K562 (cell line): ENCODE measurements around the gene ARF1. TPM values are rescaled to one million over a fixed set of nuclear protein-coding genes. Genes with fewer than 3 reads are reported as not detected.

Source experiments
- ATAC-seq: fragments of 200-7000 bp; cut with Tn5 transposase; 3 replicates; pipeline ENCODE4 v1.9.1; 2020; ENCODE audit warnings: moderate library complexity
- BruUV-seq: library from RNA; stranded (reverse); fragments of 400-500 nt; replicated peaks from 2 replicates; lab custom pipeline; 2021; lab: Mats Ljungman, UMichigan
- CTCF ChIA-PET: fragments of 300-600 bp; formaldehyde crosslinking; extraction: SDS; loops from one replicate; lab custom pipeline; 2021; ENCODE audit warnings: low intra/inter-chr PET ratio; lab: Yijun Ruan, JAX
- POLR2A ChIA-PET: fragments of 300-600, 350-650 bp; sonication (Branson Sonifier 250); formaldehyde crosslinking; extraction: SDS; loops from one replicate; lab custom pipeline; 2021; ENCODE audit warnings: antibody characterized with exemption, inconsistent platforms; lab: Yijun Ruan, JAX
- DNase-seq, 4 experiments: peaks; one replicate each; pipeline versions ENCODE4 v3.0.0 to v3.0.0-alpha.2; 2011 to 2018; ENCODE audit warnings: low spot score in 3 of 4, mixed read lengths in 3 of 4; ENCODE audit errors: extremely low read depth in 1 of 4
- FAIRE-seq: peaks from 2 replicates; lab custom pipeline; 2011; peaks lifted over from hg19 to GRCh38; lab: Jason Lieb, UNC
- H2AFZ ChIP-seq: 2 replicates; pipeline ENCODE4 v1.6.0; 2011; ENCODE audit warnings: low read depth, low read length, control low read depth, inconsistent platforms
- H3K27ac ChIP-seq: fragments of 200-600 bp; 3 replicates; pipeline ENCODE4 v1.8.0; 2011; ENCODE audit warnings: low read depth, mild to moderate bottlenecking, control low read depth, inconsistent platforms, low read length, moderate library complexity, mixed read lengths; ENCODE audit errors: extremely low read depth
- H3K27me3 ChIP-seq, 2 experiments: fragments of 300-600 bp in 1 of 2; 2 replicates in 1 of 2; 3 replicates in 1 of 2; pipeline versions ENCODE4 v1.6.0 to v1.8.0; 2011; ENCODE audit warnings: inconsistent platforms in 2 of 2, low read length in 2 of 2, mild to moderate bottlenecking in 1 of 2, mixed read lengths in 1 of 2, moderate library complexity in 1 of 2; ENCODE audit not compliant: control insufficient read depth in 2 of 2, insufficient read depth in 2 of 2
- H3K36me3 ChIP-seq: fragments of 300-600 bp; 3 replicates; pipeline ENCODE4 v1.8.0; 2011; ENCODE audit warnings: mild to moderate bottlenecking, low read length, inconsistent platforms; ENCODE audit not compliant: control insufficient read depth, insufficient read depth
- H3K4me1 ChIP-seq, 2 experiments: fragments of 200-600 bp in 1 of 2; replicated peaks in 1 of 2; 2 replicates in 1 of 2; 3 replicates in 1 of 2; pipeline versions ENCODE4 v1.5.1 to v1.8.0; 2011; ENCODE audit warnings: inconsistent platforms in 2 of 2, low read length in 2 of 2, mild to moderate bottlenecking in 1 of 2, mixed read lengths in 1 of 2, moderate library complexity in 1 of 2; ENCODE audit not compliant: control insufficient read depth in 2 of 2, insufficient read depth in 2 of 2
- H3K4me2 ChIP-seq: 2 replicates; pipeline ENCODE4 v1.6.1; 2011; ENCODE audit warnings: low read length, control low read depth, inconsistent platforms, mixed read lengths; ENCODE audit not compliant: insufficient read depth
- H3K4me3 ChIP-seq: fragments of 200-600 bp; sonication (generic), shearing (Covaris generic); 2 replicates; pipeline ENCODE4 v1.5.1; 2016; ENCODE audit warnings: control low read depth, inconsistent platforms
- H3K79me2 ChIP-seq: fragments of 200-600 bp; 3 replicates; pipeline ENCODE4 v1.8.0; 2011; ENCODE audit warnings: low read length, inconsistent platforms; ENCODE audit not compliant: control insufficient read depth, insufficient read depth
- H3K9ac ChIP-seq, 2 experiments: 2 replicates each; pipeline versions ENCODE4 v1.6.0 to v1.6.1; 2011; ENCODE audit warnings: low read depth in 2 of 2, low read length in 2 of 2, control low read depth in 1 of 2, inconsistent platforms in 1 of 2, mild to moderate bottlenecking in 1 of 2, mixed read lengths in 1 of 2; ENCODE audit not compliant: insufficient read depth in 1 of 2
- H3K9me1 ChIP-seq: one replicate; pipeline ENCODE4 v1.6.0; 2011; ENCODE audit warnings: inconsistent platforms, mild to moderate bottlenecking, low read length, moderate library complexity; ENCODE audit not compliant: control insufficient read depth, insufficient read depth
- H3K9me3 ChIP-seq: replicated peaks from 2 replicates; pipeline ENCODE4 v1.5.1; 2011; ENCODE audit warnings: low read depth, low read length, inconsistent platforms; ENCODE audit not compliant: control insufficient read depth, insufficient read depth
- H4K20me1 ChIP-seq: replicated peaks from 2 replicates; pipeline ENCODE4 v1.6.1; 2011; ENCODE audit warnings: low read length, inconsistent platforms, mixed read lengths; ENCODE audit not compliant: control insufficient read depth, insufficient read depth
- BCOR ChIP-seq: fragments of 450-650 bp; IDR thresholded peaks from 2 replicates; pipeline ENCODE4 v1.6.1; 2016
- CTBP1 ChIP-seq: fragments of 450-650 bp; IDR thresholded peaks from 2 replicates; pipeline ENCODE4 v1.6.1; 2016; ENCODE audit warnings: borderline replicate concordance
- DIDO1 ChIP-seq: fragments of 450-650 bp; IDR thresholded peaks from 2 replicates; pipeline ENCODE4 v1.6.1; 2016; ENCODE audit warnings: low read depth, missing biosample characterization, missing genetic modification characterization
- EHMT2 ChIP-seq: fragments of 450-650 bp; IDR thresholded peaks from 2 replicates; pipeline ENCODE4 v1.6.1; 2018; ENCODE audit warnings: antibody characterized with exemption
- HDAC1 ChIP-seq, 2 experiments: fragments of 450-650 bp; IDR thresholded peaks; 2 replicates each; pipeline ENCODE4 v1.6.1; 2016 to 2017; ENCODE audit warnings: inconsistent platforms in 1 of 2, mild to moderate bottlenecking in 1 of 2, moderate library complexity in 1 of 2
- KDM1A ChIP-seq, 2 experiments: fragments of 450-650 bp; IDR thresholded peaks; 2 replicates each; pipeline ENCODE4 v1.6.1; 2016; ENCODE audit warnings: mild to moderate bottlenecking in 2 of 2
- MEIS2 ChIP-seq: fragments of 450-650 bp; IDR thresholded peaks from 2 replicates; pipeline ENCODE4 v1.6.1; 2014; ENCODE audit warnings: mild to moderate bottlenecking; ENCODE audit not compliant: partially characterized antibody
- PKNOX1 ChIP-seq: fragments of 450-650 bp; IDR thresholded peaks from 2 replicates; pipeline ENCODE4 v1.6.1; 2016
- RERE ChIP-seq: sonication (generic); formaldehyde crosslinking; IDR thresholded peaks from 2 replicates; pipeline ENCODE4 v1.8.0; 2023; ENCODE audit warnings: missing genetic modification reagents, mild to moderate bottlenecking, borderline replicate concordance
- ZKSCAN3 ChIP-seq: fragments of 250-450 bp; sonication (Bioruptor Pico); IDR thresholded peaks from 2 replicates; pipeline ENCODE4 v1.4.0; 2020
- ZNF184 ChIP-seq: sonication (generic); formaldehyde crosslinking; IDR thresholded peaks from 2 replicates; pipeline ENCODE4 v1.5.0; 2020; ENCODE audit warnings: missing genetic modification reagents
- ZNF785 ChIP-seq: fragments of 250-450 bp; sonication (Bioruptor Pico); IDR thresholded peaks from 2 replicates; pipeline ENCODE4 v1.4.0; 2020; ENCODE audit warnings: mild to moderate bottlenecking
- in situ Hi-C: fragments of 300-500 bp; cut with MboI; formaldehyde crosslinking; loops from 4 replicates; pipeline ENCODE4 v1.15.0; 2018; ENCODE audit warnings: inconsistent platforms, mixed read lengths
- intact Hi-C: fragments of 100-400 bp; cut with micrococcal nuclease; formaldehyde crosslinking; loops from 2 replicates; pipeline ENCODE4 v1.14.2; 2022
- polyA plus RNA-seq, 8 experiments: library from polyadenylated mRNA; depleted of rRNA in 4 of 8; stranded (reverse) in 5 of 8; unstranded in 3 of 8; fragments of >200 nt; fragmentation: Nextera tagmentation in 2 of 8; fragmentation: Illumina TruSeq in 1 of 8; extraction: Ambion mirVana in 2 of 8; extraction: Trizol in 1 of 8; gene quantifications; 2 replicates each; pipeline versions ENCODE4 v1.2.1 to v1.2.3, GENCODE V29; 2011 to 2014; ENCODE audit warnings: inconsistent platforms in 1 of 8, missing spikeins in 1 of 8
- total RNA-seq, 7 experiments: library from RNA; depleted of rRNA in 6 of 7; stranded (reverse); fragments of >200 nt in 6 of 7; fragmentation: Illumina TruSeq in 2 of 7; extraction: Trizol in 2 of 7; gene quantifications; 2 replicates each; pipeline versions ENCODE4 v1.2.1 to v1.2.3, GENCODE V29; 2011 to 2021; ENCODE audit warnings: low replicate concordance in 1 of 7
- TF ChIP-seq, protein P1 (sequence below): fragments of 450-650 bp; IDR thresholded peaks from 2 replicates; pipeline ENCODE4 v1.6.1; 2014; ENCODE audit warnings: low read depth, mild to moderate bottlenecking, moderate library complexity, borderline replicate concordance

The ARF1 gene
- total and polyA plus RNA-seq, 9 of the 15 experiments (the other 6 are each of a cell fraction or from before 2014, with no cell fraction given), result 69.8 to 593 (median 325) TPM

DNA sequence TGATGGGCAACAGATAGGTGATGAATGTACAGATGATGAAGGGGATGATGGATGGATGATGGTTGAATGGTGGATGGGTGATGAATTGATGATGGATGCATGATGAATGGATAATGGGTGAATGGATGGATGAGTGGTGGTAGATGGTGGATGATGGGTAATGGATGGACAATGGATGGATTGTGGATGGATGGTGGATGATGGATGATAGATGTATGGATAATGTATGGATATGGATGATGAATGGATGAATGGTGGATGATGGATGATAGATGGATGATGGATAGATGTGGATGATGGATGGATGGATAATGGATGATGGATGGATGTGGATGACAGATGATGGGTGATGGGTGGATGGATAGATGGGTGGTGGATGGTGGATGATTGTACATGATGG lies 40.0 kb upstream of the ARF1 start:
- POLR2A ChIA-PET, result no interaction called here
- DNase-seq (no peak), FAIRE-seq (no peak), ATAC-seq (no peak)
- H3K4me1 ChIP-seq, result peaks cover 0 to 12% of the 10 kb centered on the region in 2 experiments; a peak in 2 of 5 replicates
- H3K4me2 ChIP-seq, result no peak overlapping the region
- H3K36me3 ChIP-seq, result no peaks in the 10 kb centered on the region
- H3K4me3 ChIP-seq, result no peak overlapping the region
- H3K9me3 ChIP-seq, result no peaks in the 10 kb centered on the region
- peaks cover 4% of the 10 kb centered on the region for H3K9me1 ChIP-seq
- no peak overlapping the region for H3K27ac ChIP-seq
- H3K9ac ChIP-seq, result no peak overlapping the region
- H2AFZ ChIP-seq, result no peak overlapping the region
- no peaks in the 10 kb centered on the region for H3K79me2 ChIP-seq
- no TSS peak for BruUV-seq
- intact Hi-C loops, result no loop called here
- peaks cover 25 to 73% of the 10 kb centered on the region in 2 experiments for H3K27me3 ChIP-seq
- in situ Hi-C loops, result no loop called here
- peaks cover 7% of the 10 kb centered on the region; the same call in 1 of the 2 replicates for H4K20me1 ChIP-seq
- CTCF ChIA-PET, result no interaction called here
- TF ChIP-seq HDAC1 (IDR thresholded peaks at IDR 0.05), result peak in 1 of 2 experiments; percentile 47; a peak in 1 of 4 replicates
- no peak for TF ChIP-seq DIDO1 (tag)
- TF ChIP-seq, protein P1, sequence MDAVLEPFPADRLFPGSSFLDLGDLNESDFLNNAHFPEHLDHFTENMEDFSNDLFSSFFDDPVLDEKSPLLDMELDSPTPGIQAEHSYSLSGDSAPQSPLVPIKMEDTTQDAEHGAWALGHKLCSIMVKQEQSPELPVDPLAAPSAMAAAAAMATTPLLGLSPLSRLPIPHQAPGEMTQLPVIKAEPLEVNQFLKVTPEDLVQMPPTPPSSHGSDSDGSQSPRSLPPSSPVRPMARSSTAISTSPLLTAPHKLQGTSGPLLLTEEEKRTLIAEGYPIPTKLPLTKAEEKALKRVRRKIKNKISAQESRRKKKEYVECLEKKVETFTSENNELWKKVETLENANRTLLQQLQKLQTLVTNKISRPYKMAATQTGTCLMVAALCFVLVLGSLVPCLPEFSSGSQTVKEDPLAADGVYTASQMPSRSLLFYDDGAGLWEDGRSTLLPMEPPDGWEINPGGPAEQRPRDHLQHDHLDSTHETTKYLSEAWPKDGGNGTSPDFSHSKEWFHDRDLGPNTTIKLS, result no peak
- TF ChIP-seq ZKSCAN3, result no peak
- TF ChIP-seq EHMT2, result peak; percentile 71; the same call in 1 of the 2 replicates
- TF ChIP-seq MEIS2, result peak; percentile 36
- TF ChIP-seq BCOR, result no peak
- TF ChIP-seq KDM1A (IDR thresholded peaks at IDR 0.05), result peak in 1 of 2 experiments; percentile 49; a peak in 2 of 4 replicates
- TF ChIP-seq CTBP1, result 0 out of 2 replicates have a peak, but pooled peaks have one; percentile 21
- no peak for TF ChIP-seq RERE (CRISPR knock-in tag)
- no peak for TF ChIP-seq ZNF785
- TF ChIP-seq PKNOX1, result peak; percentile 59
- TF ChIP-seq ZNF184 (CRISPR knock-in tag), result no peak
